DMS79 (cell line): ENCODE results near the gene PEMT.

ENCODE experiments used
- DNase-seq: peaks from one replicate; lab custom pipeline; 2025; lab: John Stamatoyannopoulos, UW

PEMT gene

GRCh38 chr17:17503566-17504130 lies 87.9 kb downstream of the PEMT start:
- no peak for DNase-seq

GRCh38 chr17:17502741-17503565 lies 88.6 kb downstream of the PEMT start:
- DNase-seq = no peak

GRCh38 chr17:17500999-17501605 lies 90.4 kb downstream of the PEMT start:
- no peak for DNase-seq

- no peak for DNase-seq
These were observed 91.9 kb downstream of the PEMT start for GRCh38 chr17:17499402-17500145.

- no peak for DNase-seq
These were observed 92.8 kb downstream of the PEMT start for GRCh38 chr17:17498606-17499301.

GRCh38 chr17:17497845-17498520 lies 93.5 kb downstream of the PEMT start:
- no peak for DNase-seq

- DNase-seq = no peak
These were observed 94.3 kb downstream of the PEMT start for GRCh38 chr17:17497065-17497844.

- DNase-seq = peak; percentile 32
These were observed 95.1 kb downstream of the PEMT start, which contains the start of gene RASD1 for GRCh38 chr17:17496189-17497064. Gene RASD1 (minus strand): TSS chr17:17496395. CDS start chr17:17496181, 214 bp downstream.

GRCh38 chr17:17495536-17496188 lies 95.8 kb downstream of the PEMT start:
- DNase-seq = peak; percentile 5

GRCh38 chr17:17494870-17495535 lies 96.5 kb downstream of the PEMT start:
- peak; percentile 12 for DNase-seq

GRCh38 chr17:17494499-17494869 lies 97.0 kb downstream of the PEMT start:
- no peak for DNase-seq

GRCh38 chr17:17493986-17494466 lies 97.5 kb downstream of the PEMT start:
- no peak for DNase-seq

- DNase-seq = no peak
These were observed 98.1 kb downstream of the PEMT start for GRCh38 chr17:17493249-17493985.

GRCh38 chr17:17492571-17492970 lies 98.9 kb downstream of the PEMT start:
- DNase-seq = no peak

- DNase-seq = no peak
These were observed 99.4 kb downstream of the PEMT start for GRCh38 chr17:17492085-17492484.

- DNase-seq = no peak
These were observed 99.9 kb downstream of the PEMT start for GRCh38 chr17:17491546-17491988.

- no peak for DNase-seq
These were observed 100.5 kb downstream of the PEMT start for GRCh38 chr17:17491031-17491471.
